CD4-positive, alpha-beta memory T cell (primary cell): ENCODE results near the gene AP5Z1. TPM values are rescaled to one million over a fixed set of nuclear protein-coding genes. Genes with fewer than 3 reads are reported as not detected.
A peak's percentile ranks its signal among the peaks of the same experiment; 100 is the strongest.

Experiments used
- CTCF ChIA-PET: fragments of 350-600 bp; sonication (Branson Sonifier 250); formaldehyde crosslinking; loops from one replicate; lab custom pipeline; 2021; ENCODE audit warnings: inconsistent platforms; ENCODE audit not compliant: partially characterized antibody; lab: Charles Lee
- POLR2A ChIA-PET: fragments of 350-600 bp; sonication (Branson Sonifier 250); formaldehyde crosslinking; loops from one replicate; lab custom pipeline; 2021; ENCODE audit not compliant: partially characterized antibody; lab: Charles Lee
- DNase-seq, 5 donors: peaks; one replicate each; pipeline versions ENCODE4 v3.0.0 to v3.0.0-alpha.2; 2020 to 2022; ENCODE audit warnings: mixed read lengths in 1 of 5
- H3K27ac ChIP-seq: one replicate; pipeline ENCODE4 v1.7.0; 2013; ENCODE audit warnings: low read depth, low read length
- H3K27me3 ChIP-seq: 2 replicates; pipeline ENCODE4 v1.7.0; 2013; ENCODE audit warnings: mild to moderate bottlenecking, low read length, moderate library complexity; ENCODE audit not compliant: insufficient read depth
- H3K36me3 ChIP-seq: 2 replicates; pipeline ENCODE4 v1.7.0; 2013; ENCODE audit warnings: mild to moderate bottlenecking, low read length, moderate library complexity; ENCODE audit not compliant: insufficient read depth
- H3K4me1 ChIP-seq: 2 replicates; pipeline ENCODE4 v1.7.0; 2013; ENCODE audit warnings: mild to moderate bottlenecking, low read length, moderate library complexity; ENCODE audit not compliant: insufficient read depth
- H3K4me3 ChIP-seq, 2 donors: one replicate each; pipeline ENCODE4 v1.7.0; 2013; ENCODE audit warnings: low read length in 2 of 2, mild to moderate bottlenecking in 1 of 2
- H3K9me3 ChIP-seq, 2 donors: one replicate each; pipeline ENCODE4 v1.7.0; 2013; ENCODE audit warnings: low read length in 2 of 2, control low read depth in 1 of 2; ENCODE audit not compliant: control insufficient read depth in 1 of 2
- H3K27ac Mint-ChIP-seq, 7 donors: one replicate each; pipeline ENCODE4 v1.8.0; 2020 to 2021; ENCODE audit warnings: mixed read lengths in 7 of 7, mild to moderate bottlenecking in 6 of 7, inconsistent platforms in 3 of 7, moderate library complexity in 3 of 7
- H3K27me3 Mint-ChIP-seq, 2 donors: one replicate each; pipeline ENCODE4 v1.8.0; 2020 to 2021; ENCODE audit warnings: mixed read lengths in 2 of 2
- H3K36me3 Mint-ChIP-seq, 2 donors: one replicate each; pipeline ENCODE4 v1.8.0; 2020 to 2021; ENCODE audit warnings: mixed read lengths in 2 of 2, inconsistent platforms in 1 of 2, mild to moderate bottlenecking in 1 of 2
- H3K4me1 Mint-ChIP-seq, 4 donors: one replicate each; pipeline ENCODE4 v1.8.0; 2020 to 2021; ENCODE audit warnings: mixed read lengths in 4 of 4, mild to moderate bottlenecking in 1 of 4
- H3K4me3 Mint-ChIP-seq, 8 donors: one replicate each; pipeline ENCODE4 v1.8.0; 2020 to 2021; ENCODE audit warnings: mixed read lengths in 8 of 8, mild to moderate bottlenecking in 7 of 8, moderate library complexity in 6 of 8, inconsistent platforms in 3 of 8
- H3K9me3 Mint-ChIP-seq, 8 donors: one replicate each; pipeline ENCODE4 v1.8.0; 2020 to 2021; ENCODE audit warnings: mixed read lengths in 8 of 8, mild to moderate bottlenecking in 5 of 8, inconsistent platforms in 3 of 8, moderate library complexity in 1 of 8
- intact Hi-C: fragments of 100-400 bp; cut with micrococcal nuclease; formaldehyde crosslinking; loops from one replicate; pipeline ENCODE4 v1.15.1; 2023
- polyA plus RNA-seq, 2 donors: library from polyadenylated mRNA; unstranded; fragments of 300-500 nt; fragmentation: Illumina TruSeq; gene quantifications; one replicate each; pipeline ENCODE4 v1.2.3, GENCODE V29; 2021
- total RNA-seq, 2 experiments: library from RNA; stranded (reverse); gene quantifications; one replicate each; pipeline ENCODE4 v1.2.3, GENCODE V29; 2021

Gene AP5Z1
- total and polyA plus RNA-seq, 4 experiments from 2014 or later = 29.1 to 103 (median 70.4) TPM

DNA sequence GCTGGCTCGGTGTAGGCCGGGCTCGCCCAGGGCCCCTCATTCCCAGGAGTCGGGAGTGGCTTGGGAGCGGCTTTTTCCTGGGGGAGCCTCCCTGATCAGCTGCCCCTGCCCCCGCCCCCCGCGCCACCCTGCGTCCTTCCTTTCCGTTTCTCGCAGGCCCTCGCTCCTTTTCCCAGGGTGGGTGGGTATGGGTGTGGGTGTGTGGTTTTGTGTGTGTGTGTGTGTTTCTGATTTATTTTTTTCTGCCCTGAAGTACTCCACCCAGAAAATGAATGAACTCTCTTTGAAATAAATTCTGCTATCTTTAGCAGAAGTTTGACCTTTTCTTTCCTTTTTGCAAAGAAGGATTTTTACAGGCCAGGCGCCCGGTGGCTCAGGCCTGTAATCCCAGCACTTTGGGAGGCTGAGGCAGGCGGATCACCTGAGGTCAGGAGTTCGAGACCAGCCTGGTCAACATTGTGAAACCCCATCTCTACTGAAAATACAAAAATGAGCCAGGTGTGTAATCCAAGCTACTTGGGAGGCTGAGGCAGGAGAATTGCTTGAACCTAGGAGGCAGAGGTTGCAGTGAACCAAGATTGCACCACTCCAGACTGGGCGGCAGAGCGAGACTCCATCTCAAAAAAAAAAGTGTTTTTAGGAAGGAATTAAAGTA, 30.0 kb upstream of the AP5Z1 start:
- Mint-ChIP-seq H3K27ac (peak overlapping the region; percentile 86 to 99 (median 95)), H3K4me3 (peak overlapping the region; percentile 80 to 91 (median 87)), H3K4me1 (peaks cover 38 to 71% (median 55%) of the 10 kb centered on the region in 4 donors), H3K27me3 (no peaks in the 10 kb centered on the region), H3K9me3 (peaks cover 0 to 2% (median 0%) of the 10 kb centered on the region in 8 donors), H3K36me3 (peaks cover 15 to 30% of the 10 kb centered on the region in 2 donors)
- POLR2A ChIA-PET = interaction anchor here (1.2 to 7.0 kb wide), 9 partner anchors 9 to 125 kb away, joined by 3 to 69 read pairs (median 5); partner anchors contain the start of genes AP5Z1 and FOXK1
- H3K27ac ChIP-seq = peak overlapping the region; percentile 63
- intact Hi-C loops = loop anchor here (1.0 to 2.0 kb wide), 3 partner anchors 9 to 105 kb away; partner anchors contain the start of gene AP5Z1
- no peaks in the 10 kb centered on the region for H3K9me3 ChIP-seq
- CTCF ChIA-PET = interaction anchor here (1.2 to 3.5 kb wide), 4 partner anchors 9 to 104 kb away, joined by 3 to 25 read pairs (median 11); no protein-coding TSS in a partner anchor
- peaks cover 63% of the 10 kb centered on the region for H3K4me1 ChIP-seq
- peaks cover 29% of the 10 kb centered on the region for H3K36me3 ChIP-seq
- no peaks in the 10 kb centered on the region for H3K27me3 ChIP-seq
- H3K4me3 ChIP-seq = peak overlapping the region; percentile 46 to 59
- no peak for DNase-seq

DNA sequence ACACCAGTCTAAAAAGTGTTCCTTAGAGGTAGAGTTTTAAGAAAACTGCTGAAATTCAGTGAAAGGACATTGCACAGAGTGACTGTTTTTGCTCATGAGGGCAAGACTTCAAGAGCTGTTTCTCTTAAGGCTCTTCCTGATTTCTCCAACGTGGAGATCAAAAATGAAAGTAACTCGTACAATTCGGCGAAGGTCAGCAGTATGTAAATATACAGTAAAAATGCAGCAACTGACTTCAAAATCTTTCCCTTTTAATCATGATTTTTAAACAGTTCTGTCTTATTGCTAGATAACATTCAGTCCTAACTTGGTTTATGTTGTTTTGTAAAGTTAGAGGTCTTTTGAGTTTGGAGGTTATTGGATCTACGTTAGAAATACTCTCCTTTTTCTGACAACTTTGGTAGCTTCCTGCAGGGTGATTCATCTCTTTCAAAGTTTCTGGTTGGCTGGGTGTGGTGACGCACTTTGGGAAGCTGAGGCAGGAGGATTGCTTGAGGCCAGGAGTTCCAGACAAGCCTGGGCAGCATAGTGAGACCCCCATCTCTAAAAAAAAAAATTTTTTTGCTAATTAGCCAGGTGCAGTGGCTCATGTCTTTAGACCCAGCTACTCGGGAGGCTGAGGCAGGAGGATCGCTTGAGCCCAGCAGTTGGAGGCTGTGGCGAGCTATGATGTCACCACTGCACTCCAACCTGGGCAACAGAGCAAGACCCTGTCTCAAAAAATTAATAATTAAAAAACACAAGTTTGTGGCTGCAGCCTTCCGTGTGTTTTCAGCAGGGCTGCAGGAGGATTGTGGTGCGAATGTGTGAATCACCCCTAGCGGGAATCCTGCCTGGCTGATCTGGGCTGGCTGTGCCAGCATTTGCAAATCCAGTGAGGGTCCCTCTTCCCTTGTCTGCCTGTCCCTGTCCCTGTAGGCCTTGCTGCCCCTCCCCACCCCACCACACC, 29.2 kb upstream of the AP5Z1 start:
- peaks cover 36 to 71% (median 54%) of the 10 kb centered on the region in 4 donors for H3K4me1 Mint-ChIP-seq
- Histone ChIP-seq H3K27me3 (no peaks in the 10 kb centered on the region), H3K9me3 (no peaks in the 10 kb centered on the region), H3K36me3 (peaks cover 23% of the 10 kb centered on the region), H3K27ac (peak overlapping the region; percentile 63), H3K4me1 (peaks cover 63% of the 10 kb centered on the region), H3K4me3 (peak overlapping the region; percentile 30 to 46)
- peaks cover 12 to 32% of the 10 kb centered on the region in 2 donors for H3K36me3 Mint-ChIP-seq
- DNase-seq = peak; percentile 16 to 60 (median 28)
- CTCF ChIA-PET = interaction anchor here (0.9 to 3.5 kb wide), 6 partner anchors 8 to 228 kb away, joined by 3 to 25 read pairs (median 4); no protein-coding TSS in a partner anchor
- H3K4me3 Mint-ChIP-seq = peak overlapping the region; percentile 80 to 91 (median 87)
- intact Hi-C loops = loop anchor here (1.0 to 2.0 kb wide), 3 partner anchors 8 to 105 kb away; partner anchors contain the start of gene AP5Z1
- POLR2A ChIA-PET = interaction anchor here (1.4 to 7.0 kb wide), 7 partner anchors 8 to 104 kb away, joined by 3 to 69 read pairs (median 6); partner anchors contain the start of genes AP5Z1 and FOXK1
- H3K9me3 Mint-ChIP-seq = peaks cover 0 to 2% (median 0%) of the 10 kb centered on the region in 8 donors
- peak overlapping the region; percentile 86 to 99 (median 95) for H3K27ac Mint-ChIP-seq
- no peaks in the 10 kb centered on the region for H3K27me3 Mint-ChIP-seq

DNA sequence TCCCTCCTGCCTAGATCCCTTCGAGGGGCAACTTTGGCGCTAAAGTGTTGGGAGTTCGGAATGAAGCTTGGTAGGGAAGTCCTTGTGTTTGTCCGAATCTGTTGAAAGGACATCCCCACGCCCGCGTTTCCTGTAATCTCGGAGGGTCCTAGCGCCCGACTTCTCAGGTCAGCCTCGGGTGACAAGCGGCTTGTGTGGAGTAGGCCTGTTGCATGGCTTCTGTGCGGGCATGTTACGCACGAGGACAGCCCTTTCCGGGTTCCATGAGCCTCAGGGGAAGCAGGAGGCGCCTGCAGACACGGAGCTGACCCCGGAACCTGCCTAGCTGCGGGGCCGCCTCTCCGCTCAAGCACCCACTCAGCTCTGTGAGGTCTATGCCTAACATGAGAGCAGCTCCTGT, 28.4 kb upstream of the AP5Z1 start:
- Histone ChIP-seq H3K36me3 (peaks cover 18% of the 10 kb centered on the region), H3K27ac (peak overlapping the region; percentile 63), H3K9me3 (no peaks in the 10 kb centered on the region), H3K4me3 (no peak overlapping the region), H3K27me3 (no peaks in the 10 kb centered on the region), H3K4me1 (peaks cover 63% of the 10 kb centered on the region)
- intact Hi-C loops = no loop called here
- H3K4me3 Mint-ChIP-seq = peak overlapping the region in 4 of 8 donors; percentile 55 to 91 (median 60)
- CTCF ChIA-PET = interaction anchor here (1.0 to 1.2 kb wide), 4 partner anchors 62 to 135 kb away, joined by 3 to 4 read pairs (median 4); no protein-coding TSS in a partner anchor
- H3K4me1 Mint-ChIP-seq = peaks cover 34 to 67% (median 50%) of the 10 kb centered on the region in 4 donors
- H3K27ac Mint-ChIP-seq = peak overlapping the region; percentile 31 to 93 (median 76)
- no peaks in the 10 kb centered on the region for H3K27me3 Mint-ChIP-seq
- POLR2A ChIA-PET = interaction anchor here (0.8 to 7.0 kb wide), 6 partner anchors 9 to 105 kb away, joined by 3 to 69 read pairs (median 22); partner anchors contain the start of genes AP5Z1 and FOXK1
- peaks cover 0 to 2% (median 0%) of the 10 kb centered on the region in 8 donors for H3K9me3 Mint-ChIP-seq
- no peak for DNase-seq
- H3K36me3 Mint-ChIP-seq = peaks cover 9 to 27% of the 10 kb centered on the region in 2 donors

DNA sequence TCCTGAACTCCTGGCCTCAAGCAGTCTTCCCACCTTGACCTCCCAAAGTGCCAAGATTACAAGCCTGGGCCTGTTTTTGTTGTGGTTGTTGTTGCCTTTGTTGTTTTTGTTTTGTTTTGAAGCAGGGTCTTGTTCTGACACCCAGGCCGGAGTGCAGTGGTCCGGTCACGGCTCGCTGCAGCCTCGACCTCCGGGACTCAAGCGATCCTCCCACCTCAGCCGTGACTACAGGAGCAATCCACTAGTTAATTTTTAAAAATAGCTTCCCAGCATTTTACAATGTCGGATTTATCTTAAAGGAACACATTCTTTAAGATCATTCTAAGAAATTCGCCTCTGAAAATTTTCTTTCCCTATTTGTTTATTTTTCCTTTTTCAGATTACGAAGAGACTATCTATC, 27.7 kb upstream of the AP5Z1 start:
- ChIA-PET CTCF (interaction anchor here (1.2 kb wide), 1 partner anchor 136 kb away, joined by 4 read pairs; no protein-coding TSS in a partner anchor), POLR2A (interaction anchor here (0.8 to 7.0 kb wide), 7 partner anchors 8 to 106 kb away, joined by 3 to 69 read pairs (median 6); partner anchors contain the start of genes AP5Z1 and FOXK1)
- peak overlapping the region in 7 of 8 donors; percentile 27 to 84 (median 68) for H3K4me3 Mint-ChIP-seq
- H3K4me1 ChIP-seq = peaks cover 63% of the 10 kb centered on the region
- no peak overlapping the region for H3K4me3 ChIP-seq
- H3K27me3 ChIP-seq = no peaks in the 10 kb centered on the region
- no peak for DNase-seq
- H3K9me3 ChIP-seq = no peaks in the 10 kb centered on the region
- intact Hi-C loops = no loop called here
- H3K27ac ChIP-seq = peak overlapping the region; percentile 8
- peaks cover 13% of the 10 kb centered on the region for H3K36me3 ChIP-seq
- peaks cover 33 to 68% (median 49%) of the 10 kb centered on the region in 4 donors for H3K4me1 Mint-ChIP-seq
- H3K27ac Mint-ChIP-seq = peak overlapping the region; percentile 72 to 97 (median 90)
- peaks cover 0 to 2% (median 0%) of the 10 kb centered on the region in 8 donors for H3K9me3 Mint-ChIP-seq
- peaks cover 9 to 24% of the 10 kb centered on the region in 2 donors for H3K36me3 Mint-ChIP-seq
- H3K27me3 Mint-ChIP-seq = no peaks in the 10 kb centered on the region

DNA sequence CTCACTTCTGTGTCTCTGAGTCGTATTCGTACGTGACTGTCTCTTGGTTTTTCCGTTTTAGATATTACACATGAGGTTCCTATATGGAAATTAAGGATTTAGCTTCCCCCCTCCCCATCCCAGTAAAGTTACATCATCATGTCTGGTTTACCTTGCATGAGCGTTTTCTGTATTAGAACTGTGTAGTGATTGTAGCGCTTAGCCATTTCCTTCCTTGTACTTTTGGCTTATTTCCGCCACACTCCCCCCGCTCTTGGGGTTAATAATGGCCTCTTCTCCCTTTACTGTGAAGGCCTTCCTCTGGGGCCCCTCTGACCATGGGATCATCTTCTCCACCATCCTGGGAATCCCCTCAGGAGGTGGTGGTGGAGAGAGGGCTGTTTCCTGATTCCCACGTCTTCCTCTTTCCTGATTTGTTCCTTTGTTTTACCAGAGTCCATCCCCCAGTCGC, 27.2 kb upstream of the AP5Z1 start:
- ChIA-PET POLR2A (interaction anchor here (1.0 to 7.0 kb wide), 2 partner anchors 27 to 107 kb away, joined by 3 to 69 read pairs; partner anchors contain the start of gene AP5Z1), CTCF (interaction anchor here (0.5 kb wide), 1 partner anchor 63 kb away, joined by 4 read pairs; no protein-coding TSS in a partner anchor)
- no peaks in the 10 kb centered on the region for H3K27me3 ChIP-seq
- H3K9me3 ChIP-seq = no peaks in the 10 kb centered on the region
- no peak overlapping the region for H3K4me3 ChIP-seq
- intact Hi-C loops = no loop called here
- no peak for DNase-seq
- H3K27ac ChIP-seq = peak overlapping the region; percentile 8
- H3K4me3 Mint-ChIP-seq = peak overlapping the region in 7 of 8 donors; percentile 27 to 84 (median 68)
- H3K4me1 ChIP-seq = peaks cover 63% of the 10 kb centered on the region
- peak overlapping the region; percentile 72 to 97 (median 90) for H3K27ac Mint-ChIP-seq
- peaks cover 0 to 2% (median 0%) of the 10 kb centered on the region in 8 donors for H3K9me3 Mint-ChIP-seq
- peaks cover 9 to 21% of the 10 kb centered on the region in 2 donors for H3K36me3 Mint-ChIP-seq
- H3K27me3 Mint-ChIP-seq = no peaks in the 10 kb centered on the region
- H3K36me3 ChIP-seq = peaks cover 11% of the 10 kb centered on the region
- peaks cover 36 to 68% (median 51%) of the 10 kb centered on the region in 4 donors for H3K4me1 Mint-ChIP-seq

DNA sequence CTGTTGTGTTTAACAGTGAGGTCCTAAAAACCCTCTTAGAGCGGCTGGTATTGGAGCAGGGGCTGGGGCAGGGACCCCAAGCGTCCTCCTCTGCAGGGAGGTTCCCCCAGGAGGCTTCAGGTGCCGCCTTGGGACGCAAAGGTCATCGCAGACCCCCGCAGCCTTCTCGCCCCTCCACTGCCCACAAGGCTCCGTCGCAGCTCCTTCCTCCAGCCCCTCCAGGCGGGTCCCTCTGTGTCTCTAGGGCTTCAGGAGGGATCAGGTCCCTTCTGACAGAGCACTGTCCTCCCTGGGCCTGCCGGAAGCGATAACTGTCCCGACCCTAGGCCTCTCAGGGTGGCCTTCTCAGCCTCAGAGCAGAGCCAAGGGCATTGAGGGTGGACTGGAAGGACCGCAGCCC, 26.1 kb upstream of the AP5Z1 start:
- no peaks in the 10 kb centered on the region for H3K27me3 Mint-ChIP-seq

More for the DNA sequence above, 26.1 kb upstream of the AP5Z1 start:
- peak overlapping the region in 4 of 7 donors; percentile 57 to 93 (median 78) for H3K27ac Mint-ChIP-seq
- peaks cover 0 to 2% (median 0%) of the 10 kb centered on the region in 8 donors for H3K9me3 Mint-ChIP-seq
- peaks cover 34 to 66% (median 47%) of the 10 kb centered on the region in 4 donors for H3K4me1 Mint-ChIP-seq
- POLR2A ChIA-PET = interaction anchor here (1.1 to 7.0 kb wide), 4 partner anchors 26 to 138 kb away, joined by 3 to 69 read pairs (median 6); partner anchors contain the start of gene AP5Z1
- H3K27ac ChIP-seq = peak overlapping the region; percentile 8
- H3K4me1 ChIP-seq = peaks cover 63% of the 10 kb centered on the region
- peak overlapping the region in 1 of 8 donors; percentile 45 for H3K4me3 Mint-ChIP-seq
- peaks cover 13% of the 10 kb centered on the region for H3K36me3 ChIP-seq
- no peaks in the 10 kb centered on the region for H3K9me3 ChIP-seq
- H3K4me3 ChIP-seq = no peak overlapping the region
- DNase-seq = no peak
- CTCF ChIA-PET = interaction anchor here (1.2 to 1.4 kb wide), 2 partner anchors 9 to 64 kb away, joined by 3 to 4 read pairs; no protein-coding TSS in a partner anchor
- intact Hi-C loops = no loop called here
- peaks cover 9 to 20% of the 10 kb centered on the region in 2 donors for H3K36me3 Mint-ChIP-seq
- H3K27me3 ChIP-seq = no peaks in the 10 kb centered on the region
